MM.1S (cell line): ENCODE measurements around the gene ACO1.

ENCODE experiments used
- DNase-seq: peaks from one replicate; pipeline ENCODE4 v3.0.0-alpha.2; 2015
- H2AFZ ChIP-seq: fragments of 300-600 bp; sonication (generic); 2 replicates; pipeline ENCODE4 v1.6.0; 2016; ENCODE audit warnings: antibody characterized with exemption, low read length
- H3F3A ChIP-seq: fragments of 300-600 bp; sonication (generic); 2 replicates; pipeline ENCODE4 v1.6.1; 2016; ENCODE audit warnings: mild to moderate bottlenecking, antibody characterized with exemption, low read length, moderate library complexity, mixed read lengths; ENCODE audit not compliant: insufficient read depth
- H3K27ac ChIP-seq: fragments of 300-600 bp; sonication (generic); 2 replicates; pipeline ENCODE4 v1.5.1; 2016; ENCODE audit warnings: mild to moderate bottlenecking, low read length
- H3K27me3 ChIP-seq: fragments of 300-600 bp; sonication (generic); replicated peaks from 2 replicates; pipeline ENCODE4 v1.6.0; 2016; ENCODE audit warnings: low read length; ENCODE audit not compliant: insufficient read depth
- H3K36me3 ChIP-seq: fragments of 300-600 bp; sonication (generic); replicated peaks from 2 replicates; pipeline ENCODE4 v1.6.1; 2016; ENCODE audit warnings: mild to moderate bottlenecking, low read length, mixed read lengths; ENCODE audit not compliant: insufficient read depth
- H3K4me1 ChIP-seq: fragments of 300-600 bp; sonication (generic); 2 replicates; pipeline ENCODE4 v1.6.1; 2016; ENCODE audit warnings: low read length, mixed read lengths
- H3K4me2 ChIP-seq: fragments of 300-600 bp; sonication (generic); 2 replicates; pipeline ENCODE4 v1.6.0; 2016; ENCODE audit warnings: low read depth, low read length
- H3K4me3 ChIP-seq: fragments of 300-600 bp; sonication (generic); 2 replicates; pipeline ENCODE4 v1.5.1; 2016; ENCODE audit warnings: low read length, mixed read lengths
- H3K79me2 ChIP-seq: fragments of 300-600 bp; sonication (generic); 2 replicates; pipeline ENCODE4 v1.6.1; 2016; ENCODE audit warnings: mixed run types, low read length, mixed read lengths
- H3K9ac ChIP-seq: fragments of 300-600 bp; sonication (generic); 2 replicates; pipeline ENCODE4 v1.6.1; 2016; ENCODE audit warnings: low read length, mixed read lengths
- H3K9me2 ChIP-seq: fragments of 300-600 bp; sonication (generic); replicated peaks from 2 replicates; pipeline ENCODE4 v1.6.1; 2016; ENCODE audit warnings: mild to moderate bottlenecking, low read length, mixed read lengths; ENCODE audit not compliant: insufficient read depth
- H3K9me3 ChIP-seq: fragments of 300-600 bp; sonication (generic); replicated peaks from 2 replicates; pipeline ENCODE4 v1.6.1; 2016; ENCODE audit warnings: mild to moderate bottlenecking, low read length, mixed read lengths; ENCODE audit not compliant: insufficient read depth
- H4K20me1 ChIP-seq: fragments of 300-600 bp; sonication (generic); 2 replicates; pipeline ENCODE4 v1.6.1; 2016; ENCODE audit warnings: mild to moderate bottlenecking, low read length, moderate library complexity, mixed read lengths; ENCODE audit not compliant: insufficient read depth
- CTCF ChIP-seq: fragments of 300-600 bp; sonication (generic); IDR thresholded peaks from 2 replicates; pipeline ENCODE4 v1.5.1; 2016; ENCODE audit warnings: antibody characterized with exemption, low read length, mixed read lengths
- EZH2 ChIP-seq: fragments of 300-600 bp; sonication (generic); optimal IDR thresholded peaks from 2 replicates; pipeline ENCODE3; 2017; ENCODE audit warnings: low read depth, mild to moderate bottlenecking, antibody characterized with exemption, low read length, mixed read lengths
- EZH2phosphoT487 ChIP-seq: fragments of 300-600 bp; sonication (generic); IDR thresholded peaks from 2 replicates; pipeline ENCODE4 v1.6.1; 2018; ENCODE audit warnings: antibody characterized with exemption, low read length

ACO1 gene

GRCh38 chr9:32347571-32347970 lies 36.9 kb upstream of the ACO1 start:
- no peaks in the 10 kb centered on the region for H3K79me2 ChIP-seq

DNA sequence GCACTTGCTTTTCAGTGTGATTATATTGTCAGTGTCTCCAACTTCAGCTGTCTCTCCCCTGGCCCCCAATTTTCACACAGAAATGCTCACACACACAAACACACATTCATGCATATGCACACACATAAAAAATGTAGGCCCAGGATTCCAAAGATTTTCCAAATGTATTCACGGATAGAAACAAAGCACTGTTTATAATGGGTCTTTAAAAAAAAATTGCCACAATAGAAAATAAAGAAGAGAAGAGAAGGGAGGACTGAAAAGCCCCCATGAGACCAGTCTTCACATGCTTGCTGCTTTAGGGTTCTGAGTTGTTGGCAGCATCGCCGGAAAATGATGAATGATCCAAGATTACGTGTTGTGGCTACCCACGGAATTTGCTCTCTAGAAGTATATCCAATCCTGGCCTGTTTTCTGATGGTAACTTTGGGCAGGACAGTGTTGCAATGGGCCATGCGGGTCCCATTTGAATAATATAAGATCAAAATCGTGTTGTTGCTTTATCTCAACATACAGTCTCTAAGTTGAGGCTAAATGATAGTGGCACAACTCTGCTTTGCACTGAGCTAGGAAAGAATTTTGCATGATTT lies 36.2 kb upstream of the ACO1 start:
- Histone ChIP-seq H3K27ac (no peak overlapping the region), H2AFZ (no peak overlapping the region)

More at GRCh38 chr9:32347571-32347970, 36.9 kb upstream of the ACO1 start:
- no peaks in the 10 kb centered on the region for H4K20me1 ChIP-seq
- no peak for TF ChIP-seq EZH2
- no peak for TF ChIP-seq EZH2phosphoT487
- no peak for TF ChIP-seq CTCF
- no peaks in the 10 kb centered on the region for H3K27me3 ChIP-seq
- no peaks in the 10 kb centered on the region for H3K9me2 ChIP-seq
- H3K4me2 ChIP-seq = no peak overlapping the region
- no peaks in the 10 kb centered on the region for H3K36me3 ChIP-seq
- no peaks in the 10 kb centered on the region for H3F3A ChIP-seq
- no peak overlapping the region for H3K4me3 ChIP-seq
- no peak overlapping the region for H3K9ac ChIP-seq
- no peak overlapping the region for H3K27ac ChIP-seq
- H3K4me1 ChIP-seq = 0 out of 2 replicates have a peak, but pooled peaks cover 5% of the 10 kb centered on the region
- H2AFZ ChIP-seq = no peak overlapping the region
- H3K9me3 ChIP-seq = no peaks in the 10 kb centered on the region
- DNase-seq = no peak

GRCh38 chr9:32349013-32349412 lies 35.4 kb upstream of the ACO1 start:
- Histone ChIP-seq H3K79me2 (no peaks in the 10 kb centered on the region), H4K20me1 (no peaks in the 10 kb centered on the region), H3K4me3 (no peak overlapping the region), H3K4me1 (0 out of 2 replicates have a peak, but pooled peaks cover 3% of the 10 kb centered on the region), H3K36me3 (no peaks in the 10 kb centered on the region), H3K27me3 (no peaks in the 10 kb centered on the region), H3K4me2 (no peak overlapping the region), H3K9me2 (no peaks in the 10 kb centered on the region), H3K9ac (no peak overlapping the region), H3K27ac (no peak overlapping the region), H3K9me3 (no peaks in the 10 kb centered on the region), H2AFZ (no peak overlapping the region), H3F3A (no peaks in the 10 kb centered on the region)
- no peak for TF ChIP-seq EZH2
- DNase-seq = no peak

More for the DNA sequence above, 36.2 kb upstream of the ACO1 start:
- Histone ChIP-seq H3K9me3 (no peaks in the 10 kb centered on the region), H4K20me1 (no peaks in the 10 kb centered on the region), H3F3A (no peaks in the 10 kb centered on the region), H3K4me3 (no peak overlapping the region), H3K4me2 (no peak overlapping the region), H3K79me2 (no peaks in the 10 kb centered on the region), H3K36me3 (no peaks in the 10 kb centered on the region), H3K4me1 (0 out of 2 replicates have a peak, but pooled peaks cover 5% of the 10 kb centered on the region), H3K9ac (no peak overlapping the region), H3K9me2 (no peaks in the 10 kb centered on the region), H3K27me3 (no peaks in the 10 kb centered on the region)
- TF ChIP-seq EZH2 (no peak), EZH2phosphoT487 (no peak), CTCF (no peak)
- no peak for DNase-seq

DNA sequence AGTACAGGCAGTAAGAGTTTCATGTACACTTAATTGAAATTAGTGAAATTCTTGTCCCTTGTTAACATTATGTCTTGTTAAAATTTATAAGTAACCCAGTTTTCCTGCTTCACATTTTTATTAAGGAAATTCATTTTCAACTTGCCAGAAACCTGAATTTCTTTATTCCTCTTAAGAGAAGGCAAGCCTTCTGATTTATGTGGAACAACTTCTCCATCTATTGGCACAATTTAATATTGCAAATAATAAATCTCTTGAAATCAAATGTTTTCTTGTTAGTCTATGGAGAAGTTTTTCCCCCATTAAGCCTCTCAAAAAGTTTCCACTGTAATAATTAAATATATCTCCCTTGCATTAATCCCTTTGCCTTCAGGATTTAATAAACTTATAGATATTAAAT lies 33.8 kb upstream of the ACO1 start:
- no peaks in the 10 kb centered on the region for H3K79me2 ChIP-seq
- no peak overlapping the region for H3K27ac ChIP-seq
- H3K9me2 ChIP-seq = no peaks in the 10 kb centered on the region
- no peak for TF ChIP-seq EZH2phosphoT487
- TF ChIP-seq CTCF = peak; percentile 40
- TF ChIP-seq EZH2 = no peak
- H3K4me3 ChIP-seq = no peak overlapping the region
- no peaks in the 10 kb centered on the region for H3K27me3 ChIP-seq
- H4K20me1 ChIP-seq = no peaks in the 10 kb centered on the region
- no peak overlapping the region for H3K4me2 ChIP-seq
- no peak overlapping the region for H3K9ac ChIP-seq
- no peaks in the 10 kb centered on the region for H3F3A ChIP-seq
- no peaks in the 10 kb centered on the region for H3K36me3 ChIP-seq
- no peaks in the 10 kb centered on the region for H3K9me3 ChIP-seq
- H2AFZ ChIP-seq = no peak overlapping the region
- DNase-seq = peak; percentile 42
- no peaks in the 10 kb centered on the region for H3K4me1 ChIP-seq
